DMS53 treated with DMSO at 0.1 percent for 48 hours (cell line): ENCODE measurements around the gene GABARAP.

Experiments
- DNase-seq: peaks from one replicate; lab custom pipeline; 2025; ENCODE audit not compliant: unreplicated experiment; lab: John Stamatoyannopoulos, UW

The GABARAP gene

GRCh38 chr17:7241783-7242716 lies at the start of gene GABARAP:
TSS of gene GABARAP (minus strand) at chr17:7242449. CDS start at chr17:7242330, 119 bp downstream.
- DNase-seq = peak; percentile 94

- no peak for DNase-seq
These were observed 48.4 kb upstream of the GABARAP start for GRCh38 chr17:7290685-7291084.

- DNase-seq = no peak
These were observed 47.9 kb upstream of the GABARAP start for GRCh38 chr17:7290166-7290565.

- DNase-seq = no peak
These were observed 47.2 kb upstream of the GABARAP start for GRCh38 chr17:7289256-7290032.

- no peak for DNase-seq
These were observed 43.4 kb upstream of the GABARAP start for GRCh38 chr17:7285679-7286078.

- DNase-seq = no peak
These were observed 42.7 kb upstream of the GABARAP start for GRCh38 chr17:7284911-7285310.

- no peak for DNase-seq
These were observed 41.4 kb upstream of the GABARAP start for GRCh38 chr17:7283471-7284216.

GRCh38 chr17:7282752-7283321 lies 40.6 kb upstream of the GABARAP start:
- no peak for DNase-seq

GRCh38 chr17:7281953-7282751 lies 39.9 kb upstream of the GABARAP start:
- no peak for DNase-seq

GRCh38 chr17:7281074-7281952 lies 39.1 kb upstream of the GABARAP start, which contains the start of gene SLC2A4:
TSS of gene SLC2A4 (plus strand) at chr17:7281718. CDS start at chr17:7281935, 217 bp downstream.
- peak; percentile 84 for DNase-seq

GRCh38 chr17:7280519-7281073 lies 38.3 kb upstream of the GABARAP start:
- DNase-seq = peak; percentile 94

- DNase-seq = no peak
These were observed 37.2 kb upstream of the GABARAP start for GRCh38 chr17:7279448-7279847.

- no peak for DNase-seq
These were observed 24.5 kb upstream of the GABARAP start for GRCh38 chr17:7266784-7267183.

- DNase-seq = no peak
These were observed 21.5 kb upstream of the GABARAP start for GRCh38 chr17:7263801-7264078.

- DNase-seq = peak; percentile 48
These were observed 20.9 kb upstream of the GABARAP start for GRCh38 chr17:7262935-7263800.

GRCh38 chr17:7262192-7262934 lies 20.1 kb upstream of the GABARAP start, which contains the start of gene CLDN7:
TSS of gene CLDN7 (minus strand) at chr17:7262478. CDS start at chr17:7262043, 435 bp downstream.
- peak; percentile 95 for DNase-seq
